Pancreas (tissue), 10 donors: ENCODE data around the gene PRKAB1. TPM values are rescaled to one million over a fixed set of nuclear protein-coding genes. Genes with fewer than 3 reads are reported as not detected.
"Not testable (repeated sequence)": the region's sequence is repeated elsewhere in the genome, so short reads cannot be mapped to it uniquely, and the experiment has no call there.

Experiments
- ATAC-seq, 4 donors: fragments of 200-7000 bp; cut with Tn5 transposase; one replicate each; pipeline versions ENCODE4 v1.8.0 to v1.9.1; 2020; ENCODE audit warnings: mild to moderate bottlenecking in 4 of 4, moderate library complexity in 4 of 4
- DNase-seq, 6 donors: peaks; one replicate each; pipeline ENCODE4 v3.0.0-alpha.2; 2020
- FAIRE-seq: peaks from 2 replicates; lab custom pipeline; 2012; peaks lifted over from hg19 to GRCh38; lab: Jason Lieb, UNC
- H3K27ac ChIP-seq, 4 donors: fragments of 200-600 bp; sonication (generic); 1 replicate in 3 of 4; 2 replicates in 1 of 4; pipeline versions ENCODE4 v1.5.0 to v1.8.0; 2020
- H3K27me3 ChIP-seq, 4 donors: fragments of 200-600 bp; one replicate each; pipeline ENCODE4 v1.8.0; 2021
- H3K36me3 ChIP-seq, 3 donors: fragments of 200-600 bp; sonication (generic) in 1 of 3; one replicate each; pipeline versions ENCODE4 v1.5.0 to v1.8.0; 2020 to 2021
- H3K4me1 ChIP-seq, 3 donors: fragments of 200-600 bp; one replicate each; pipeline ENCODE4 v1.8.0; 2021
- H3K4me3 ChIP-seq, 4 donors: fragments of 200-600 bp; sonication (generic) in 2 of 4; one replicate each; pipeline versions ENCODE4 v1.5.0 to v1.8.0; 2020 to 2021
- H3K9me3 ChIP-seq, 4 donors: fragments of 200-600 bp; one replicate each; pipeline ENCODE4 v1.8.0; 2021
- WGBS, 2 donors: extraction: QIAGEN DNeasy Blood & Tissue Kit; methylation state at CpG; one replicate each; pipeline ENCODE4 v1.1.7; 2013; 5-methylcytosine and 5-hydroxymethylcytosine counted together
- intact Hi-C, 3 donors: fragments of 100-400 bp; cut with DNase I; formaldehyde crosslinking; loops; one replicate each; pipeline versions ENCODE4 v1.11.1 to v1.14.2; 2022
- polyA plus RNA-seq, 2 donors: library from polyadenylated mRNA; stranded (reverse); fragments of 200-250 nt; gene quantifications; one replicate each; pipeline ENCODE4 v1.2.3, GENCODE V29; 2013
- total RNA-seq, 6 donors: library from RNA; stranded (reverse); fragmentation: NEBNext Ultra II Directional in 4 of 6; extraction: Animal tissue kit (Norgen Biotek cat#: 25700) in 4 of 6; gene quantifications; one replicate each; pipeline versions ENCODE4 v1.2.1 to v1.2.4, GENCODE V29; 2021 to 2023
- TF ChIP-seq, protein P1 (sequence below), 4 donors: fragments of 200-600 bp; sonication (generic) in 3 of 4; IDR thresholded peaks; one replicate each; pipeline versions ENCODE4 v1.5.0 to v1.8.0; 2021; ENCODE audit warnings: antibody characterized with exemption in 4 of 4
- donor health status: healthy with polysubstance abuse.
- donor health status: DM: no; HTN: no; CAD: no; lungs with moderate emphysema.
- donor health status: DM: no; HTN: no; CAD: no.
- donor health status: control.
- donor health status: control.
- donor health status: Bipolar disorder and iron deficiency.
- donor health status: DM: yes; HTN: yes; CAD: no.
- donor health status: DM: no; HTN: no; CAD: no.
- donor health status: DM: no; HTN: no; CAD: no.
- donor health status: DM: yes; HTN: yes; CAD: no.

The PRKAB1 gene
- total and polyA plus RNA-seq, 8 donors: 12.4 to 38.2 (median 20.5) TPM

GRCh38 chr12:119649202-119649808, 18.6 kb upstream of the PRKAB1 start:
- no peak for ATAC-seq
- Histone ChIP-seq H3K4me3 (no peak overlapping the region), H3K9me3 (peaks cover 0 to 3% (median 0%) of the 10 kb centered on the region in 4 donors), H3K27me3 (no peaks in the 10 kb centered on the region), H3K27ac (no peak overlapping the region), H3K36me3 (no peaks in the 10 kb centered on the region), H3K4me1 (no peaks in the 10 kb centered on the region)
- TF ChIP-seq, protein P1, sequence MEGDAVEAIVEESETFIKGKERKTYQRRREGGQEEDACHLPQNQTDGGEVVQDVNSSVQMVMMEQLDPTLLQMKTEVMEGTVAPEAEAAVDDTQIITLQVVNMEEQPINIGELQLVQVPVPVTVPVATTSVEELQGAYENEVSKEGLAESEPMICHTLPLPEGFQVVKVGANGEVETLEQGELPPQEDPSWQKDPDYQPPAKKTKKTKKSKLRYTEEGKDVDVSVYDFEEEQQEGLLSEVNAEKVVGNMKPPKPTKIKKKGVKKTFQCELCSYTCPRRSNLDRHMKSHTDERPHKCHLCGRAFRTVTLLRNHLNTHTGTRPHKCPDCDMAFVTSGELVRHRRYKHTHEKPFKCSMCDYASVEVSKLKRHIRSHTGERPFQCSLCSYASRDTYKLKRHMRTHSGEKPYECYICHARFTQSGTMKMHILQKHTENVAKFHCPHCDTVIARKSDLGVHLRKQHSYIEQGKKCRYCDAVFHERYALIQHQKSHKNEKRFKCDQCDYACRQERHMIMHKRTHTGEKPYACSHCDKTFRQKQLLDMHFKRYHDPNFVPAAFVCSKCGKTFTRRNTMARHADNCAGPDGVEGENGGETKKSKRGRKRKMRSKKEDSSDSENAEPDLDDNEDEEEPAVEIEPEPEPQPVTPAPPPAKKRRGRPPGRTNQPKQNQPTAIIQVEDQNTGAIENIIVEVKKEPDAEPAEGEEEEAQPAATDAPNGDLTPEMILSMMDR (IDR thresholded peaks at IDR 0.05): peak in 3 of 4 donors; percentile 31 to 51 (median 47)
- WGBS, 2 donors: 60 to 69% methylated on average over 4 of the region's 4 CpGs
- no peak for FAIRE-seq
- DNase-seq: no peak
- intact Hi-C loops: no loop called here

- WGBS, 2 donors: 65 to 76% methylated on average over 3 of the region's 3 CpGs
- Histone ChIP-seq H3K4me3 (no peak overlapping the region), H3K27ac (no peak overlapping the region), H3K4me1 (no peaks in the 10 kb centered on the region), H3K9me3 (peaks cover 0 to 3% (median 0%) of the 10 kb centered on the region in 4 donors), H3K27me3 (no peaks in the 10 kb centered on the region), H3K36me3 (no peaks in the 10 kb centered on the region)
- intact Hi-C loops: no loop called here
- FAIRE-seq: no peak
- DNase-seq: no peak
- TF ChIP-seq, protein P1 (IDR thresholded peaks at IDR 0.05): no peak
- ATAC-seq: no peak
Measured at GRCh38 chr12:119652665-119653064, 15.3 kb upstream of the PRKAB1 start.

- H3K4me3 ChIP-seq, H3K27ac ChIP-seq, intact Hi-C loops, H3K27me3 ChIP-seq, DNase-seq, H3K36me3 ChIP-seq, H3K4me1 ChIP-seq, ATAC-seq, H3K9me3 ChIP-seq, FAIRE-seq: not testable (repeated sequence)
- 77 to 91% methylated on average over 2 of the region's 2 CpGs for WGBS, 2 donors
Measured at GRCh38 chr12:119657001-119657400, 10.9 kb upstream of the PRKAB1 start.

DNA sequence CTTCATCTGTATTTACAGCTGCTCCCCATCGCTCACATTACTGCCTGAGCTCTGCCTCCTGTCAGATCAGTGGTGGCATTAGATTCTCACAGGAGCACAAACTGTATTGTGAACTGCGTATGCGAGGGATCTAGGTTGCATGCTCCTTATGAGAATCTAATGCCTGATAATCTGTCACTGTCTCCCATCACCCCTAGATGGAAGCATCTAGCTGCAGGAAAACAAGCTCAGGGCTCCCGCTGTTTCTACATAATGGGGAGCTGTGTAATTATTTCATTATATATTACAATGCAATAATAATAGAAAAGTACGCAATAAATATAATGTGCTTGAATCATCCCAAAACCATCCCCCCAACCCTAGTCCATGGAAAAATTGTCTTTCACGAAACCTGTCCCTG, 9.8 kb upstream of the PRKAB1 start:
- DNase-seq, FAIRE-seq, H3K4me1 ChIP-seq, ATAC-seq, H3K27ac ChIP-seq, H3K9me3 ChIP-seq, H3K36me3 ChIP-seq, intact Hi-C loops, H3K27me3 ChIP-seq, H3K4me3 ChIP-seq: not testable (repeated sequence)
- WGBS, 2 donors: 92 to 94% methylated on average over 6 of the region's 6 CpGs

GRCh38 chr12:119659289-119659897, 8.5 kb upstream of the PRKAB1 start:
- intact Hi-C loops: no loop called here
- Histone ChIP-seq H3K4me3 (no peak overlapping the region), H3K27me3 (no peaks in the 10 kb centered on the region), H3K4me1 (no peaks in the 10 kb centered on the region), H3K27ac (no peak overlapping the region), H3K9me3 (no peaks in the 10 kb centered on the region), H3K36me3 (no peaks in the 10 kb centered on the region)
- 22 to 32% methylated on average over 6 of the region's 6 CpGs for WGBS, 2 donors
- ATAC-seq: peak in 3 of 4 donors; percentile 69 to 79 (median 78)
- DNase-seq: peak in 1 of 6 donors; percentile 38
- peak; percentile 65 for FAIRE-seq
- TF ChIP-seq, protein P1 (IDR thresholded peaks at IDR 0.05): peak; percentile 63 to 92 (median 86)

- no peak for FAIRE-seq
- Histone ChIP-seq H3K27me3 (no peaks in the 10 kb centered on the region), H3K4me3 (no peak overlapping the region), H3K27ac (no peak overlapping the region), H3K4me1 (no peaks in the 10 kb centered on the region), H3K9me3 (no peaks in the 10 kb centered on the region), H3K36me3 (no peaks in the 10 kb centered on the region)
- intact Hi-C loops: loop anchor here in 1 of 3 donors (10.0 kb wide), 1 partner anchor 125 kb away; no protein-coding TSS in a partner anchor
- ATAC-seq: peak in 1 of 4 donors; percentile 23
- DNase-seq: no peak
- 73 to 83% methylated on average over 5 of the region's 5 CpGs for WGBS, 2 donors
- TF ChIP-seq, protein P1 (IDR thresholded peaks at IDR 0.05): no peak
Measured at GRCh38 chr12:119660076-119660475, 7.9 kb upstream of the PRKAB1 start.
